ENCODE measurements around the gene TPI1. TPM values are rescaled to one million over a fixed set of nuclear protein-coding genes. Genes with fewer than 3 reads are reported as not detected.
A peak's percentile ranks its signal among the peaks of the same experiment; 100 is the strongest.

TPI1 gene
- total RNA-seq (1,287 TPM), polyA plus RNA-seq (ENCODE audit: insufficient read depth in 1 of 8, insufficient read length in 8 of 8, low replicate concordance in 1 of 8) (1,000 to 10,000 TPM in 1 of 8 donors, 100 to 1,000 TPM in 7; 707 to 1,049 (median 940) TPM)
- long read RNA-seq, donor 1, transcript TPI1-201 (7 exons, 1,763 nt) = major isoform, 228 of 270 reads
- long read RNA-seq, donor 1, partial matches to known transcripts = 29 of 270 reads
- long read RNA-seq, donor 1, other reads (novel, unspliced or antisense) = 10 of 270 reads
- long read RNA-seq, donor 2, transcript TPI1-201 (7 exons, 1,763 nt) = major isoform, 71 of 78 reads
- long read RNA-seq, donor 2, partial matches to known transcripts = 0 of 78 reads
- long read RNA-seq, donor 2, other reads (novel, unspliced or antisense) = 6 of 78 reads
- long read RNA-seq, donor 3, transcript TPI1-204 (2 exons, 427 nt) = minor isoform, 8 of 1,015 reads
- long read RNA-seq, donor 3, transcript TPI1-201 (7 exons, 1,763 nt) = major isoform, 774 of 1,015 reads
- long read RNA-seq, donor 3, partial matches to known transcripts = 174 of 1,015 reads
- long read RNA-seq, donor 3, other reads (novel, unspliced or antisense) = 57 of 1,015 reads
- long read RNA-seq, donor 4, transcript TPI1-201 (7 exons, 1,763 nt) = major isoform, 420 of 477 reads
- long read RNA-seq, donor 4, partial matches to known transcripts = 26 of 477 reads
- long read RNA-seq, donor 4, other reads (novel, unspliced or antisense) = 27 of 477 reads
- long read RNA-seq, donor 5, transcript TPI1-201 (7 exons, 1,763 nt) = major isoform, 756 of 1,064 reads
- long read RNA-seq, donor 5, transcript TPI1-204 (2 exons, 427 nt) = minor isoform, 10 of 1,064 reads
- long read RNA-seq, donor 5, partial matches to known transcripts = 252 of 1,064 reads
- long read RNA-seq, donor 5, other reads (novel, unspliced or antisense) = 43 of 1,064 reads
- long read RNA-seq, donor 6, transcript TPI1-201 (7 exons, 1,763 nt) = major isoform, 1,134 of 1,551 reads
- long read RNA-seq, donor 6, transcript TPI1-204 (2 exons, 427 nt) = minor isoform, 9 of 1,551 reads
- long read RNA-seq, donor 6, partial matches to known transcripts = 318 of 1,551 reads
- long read RNA-seq, donor 6, other reads (novel, unspliced or antisense) = 87 of 1,551 reads
- long read RNA-seq, donor 7, transcript TPI1-201 (7 exons, 1,763 nt) = major isoform, 549 of 755 reads
- long read RNA-seq, donor 7, partial matches to known transcripts = 163 of 755 reads
- long read RNA-seq, donor 7, other reads (novel, unspliced or antisense) = 38 of 755 reads
- long read RNA-seq, donor 8, transcript TPI1-201 (7 exons, 1,763 nt) = major isoform, 409 of 607 reads
- long read RNA-seq, donor 8, partial matches to known transcripts = 175 of 607 reads
- long read RNA-seq, donor 8, other reads (novel, unspliced or antisense) = 18 of 607 reads
- long read RNA-seq, donor 9, transcript TPI1-204 (2 exons, 427 nt) = minor isoform, 5 of 613 reads
- long read RNA-seq, donor 9, transcript TPI1-201 (7 exons, 1,763 nt) = major isoform, 411 of 613 reads
- long read RNA-seq, donor 9, partial matches to known transcripts = 150 of 613 reads
- long read RNA-seq, donor 9, other reads (novel, unspliced or antisense) = 45 of 613 reads
- long read RNA-seq, donor 10, transcript TPI1-204 (2 exons, 427 nt) = minor isoform, 6 of 862 reads
- long read RNA-seq, donor 10, transcript TPI1-201 (7 exons, 1,763 nt) = major isoform, 728 of 862 reads
- long read RNA-seq, donor 10, partial matches to known transcripts = 59 of 862 reads
- long read RNA-seq, donor 10, other reads (novel, unspliced or antisense) = 65 of 862 reads
- long read RNA-seq, donor 11, transcript TPI1-201 (7 exons, 1,763 nt) = major isoform, 530 of 744 reads
- long read RNA-seq, donor 11, transcript TPI1-204 (2 exons, 427 nt) = minor isoform, 5 of 744 reads
- long read RNA-seq, donor 11, partial matches to known transcripts = 168 of 744 reads
- long read RNA-seq, donor 11, other reads (novel, unspliced or antisense) = 40 of 744 reads

- H3K4me3 ChIP-seq (ENCODE audit: low read length) = peak within 1 kb of the TSS; percentile 85
- peak within 1 kb of the TSS; percentile 93 for H3K27ac ChIP-seq (ENCODE audit: low read length)
- no peaks in the 10 kb centered on the region for H3K9me3 ChIP-seq (replicated peaks; ENCODE audit: control insufficient read depth, low read depth, low read length)
- H3K4me1 ChIP-seq (ENCODE audit: control insufficient read depth, insufficient read depth, low read length) = peaks cover 47% of the 10 kb centered on the region
- DNase-seq = peak; percentile 91
- no peaks in the 10 kb centered on the region for H3K27me3 ChIP-seq (ENCODE audit: control insufficient read depth, insufficient read depth, low read length)
- H3K36me3 ChIP-seq (ENCODE audit: control insufficient read depth, insufficient read depth, low read length) = peaks cover 68% of the 10 kb centered on the region
- WGBS (ENCODE audit: insufficient coverage) = under 1% methylated on average over 83 of the region's 86 CpGs
Observed at GRCh38 chr12:6867413-6868210, at the start of gene TPI1. TSS of gene TPI1 (plus strand) at chr12:6867531. CDS start at chr12:6867567, 36 bp downstream.

- H3K4me3 ChIP-seq (ENCODE audit: low read length) = no peak overlapping the region
- H3K27me3 ChIP-seq (ENCODE audit: control insufficient read depth, insufficient read depth, low read length) = peaks cover 2% of the 10 kb centered on the region
- no peak overlapping the region for H3K27ac ChIP-seq (ENCODE audit: low read length)
- no peaks in the 10 kb centered on the region for H3K9me3 ChIP-seq (replicated peaks; ENCODE audit: control insufficient read depth, low read depth, low read length)
- H3K4me1 ChIP-seq (ENCODE audit: control insufficient read depth, insufficient read depth, low read length) = peaks cover 33% of the 10 kb centered on the region
- 78% methylated on average over 19 of the region's 20 CpGs for WGBS (ENCODE audit: insufficient coverage)
- DNase-seq = no peak
- no peaks in the 10 kb centered on the region for H3K36me3 ChIP-seq (ENCODE audit: control insufficient read depth, insufficient read depth, low read length)
Observed at GRCh38 chr12:6817662-6818157, 49.6 kb upstream of the TPI1 start.

GRCh38 chr12:6818222-6818621 is 49.1 kb upstream of the TPI1 start:
- peaks cover 36% of the 10 kb centered on the region for H3K4me1 ChIP-seq (ENCODE audit: control insufficient read depth, insufficient read depth, low read length)
- no peak for DNase-seq
- 50% methylated on average over 6 of the region's 10 CpGs for WGBS (ENCODE audit: insufficient coverage)

GRCh38 chr12:6818645-6819044 is 48.7 kb upstream of the TPI1 start:
- no peaks in the 10 kb centered on the region for H3K9me3 ChIP-seq (replicated peaks; ENCODE audit: control insufficient read depth, low read depth, low read length)
- peaks cover 40% of the 10 kb centered on the region for H3K4me1 ChIP-seq (ENCODE audit: control insufficient read depth, insufficient read depth, low read length)
- no peak for DNase-seq
- no peak overlapping the region for H3K27ac ChIP-seq (ENCODE audit: low read length)
- no CpG with 5 or more reads among the region's 5 CpGs for WGBS (ENCODE audit: insufficient coverage)
- no peak overlapping the region for H3K4me3 ChIP-seq (ENCODE audit: low read length)
- no peaks in the 10 kb centered on the region for H3K36me3 ChIP-seq (ENCODE audit: control insufficient read depth, insufficient read depth, low read length)
- H3K27me3 ChIP-seq (ENCODE audit: control insufficient read depth, insufficient read depth, low read length) = peaks cover 4% of the 10 kb centered on the region

More at GRCh38 chr12:6818222-6818621, 49.1 kb upstream of the TPI1 start:
- Histone ChIP-seq H3K27ac (ENCODE audit: low read length) (no peak overlapping the region), H3K27me3 (ENCODE audit: control insufficient read depth, insufficient read depth, low read length) (peaks cover 2% of the 10 kb centered on the region), H3K9me3 (replicated peaks; ENCODE audit: control insufficient read depth, low read depth, low read length) (no peaks in the 10 kb centered on the region), H3K4me3 (ENCODE audit: low read length) (no peak overlapping the region), H3K36me3 (ENCODE audit: control insufficient read depth, insufficient read depth, low read length) (no peaks in the 10 kb centered on the region)

- H3K27ac ChIP-seq (ENCODE audit: low read length) = peak overlapping the region; percentile 6
Observed at GRCh38 chr12:6819106-6820030, 48.0 kb upstream of the TPI1 start.

GRCh38 chr12:6820166-6820565 is 47.2 kb upstream of the TPI1 start:
- H3K4me3 ChIP-seq (ENCODE audit: low read length) = no peak overlapping the region
- WGBS (ENCODE audit: insufficient coverage) = 71% methylated on average over 4 of the region's 5 CpGs
- DNase-seq = no peak
- peaks cover 43% of the 10 kb centered on the region for H3K4me1 ChIP-seq (ENCODE audit: control insufficient read depth, insufficient read depth, low read length)
- H3K9me3 ChIP-seq (replicated peaks; ENCODE audit: control insufficient read depth, low read depth, low read length) = no peaks in the 10 kb centered on the region
- no peaks in the 10 kb centered on the region for H3K36me3 ChIP-seq (ENCODE audit: control insufficient read depth, insufficient read depth, low read length)
- H3K27ac ChIP-seq (ENCODE audit: low read length) = no peak overlapping the region
- H3K27me3 ChIP-seq (ENCODE audit: control insufficient read depth, insufficient read depth, low read length) = peaks cover 3% of the 10 kb centered on the region

More at GRCh38 chr12:6819106-6820030, 48.0 kb upstream of the TPI1 start:
- WGBS (ENCODE audit: insufficient coverage) = 45% methylated on average over 12 of the region's 13 CpGs
- H3K4me1 ChIP-seq (ENCODE audit: control insufficient read depth, insufficient read depth, low read length) = peaks cover 40% of the 10 kb centered on the region
- H3K27me3 ChIP-seq (ENCODE audit: control insufficient read depth, insufficient read depth, low read length) = peaks cover 4% of the 10 kb centered on the region
- H3K9me3 ChIP-seq (replicated peaks; ENCODE audit: control insufficient read depth, low read depth, low read length) = no peaks in the 10 kb centered on the region
- H3K36me3 ChIP-seq (ENCODE audit: control insufficient read depth, insufficient read depth, low read length) = no peaks in the 10 kb centered on the region
- H3K4me3 ChIP-seq (ENCODE audit: low read length) = no peak overlapping the region
- peak; percentile 16 for DNase-seq

- peak within 1 kb of the TSS; percentile 54 for H3K4me3 ChIP-seq (ENCODE audit: low read length)
- H3K9me3 ChIP-seq (replicated peaks; ENCODE audit: control insufficient read depth, low read depth, low read length) = no peaks in the 10 kb centered on the region
- peaks cover 4% of the 10 kb centered on the region for H3K27me3 ChIP-seq (ENCODE audit: control insufficient read depth, insufficient read depth, low read length)
- no peaks in the 10 kb centered on the region for H3K36me3 ChIP-seq (ENCODE audit: control insufficient read depth, insufficient read depth, low read length)
- 0% methylated on average over 12 of the region's 28 CpGs for WGBS (ENCODE audit: insufficient coverage)
- DNase-seq = peak; percentile 58
- H3K4me1 ChIP-seq (ENCODE audit: control insufficient read depth, insufficient read depth, low read length) = peaks cover 56% of the 10 kb centered on the region
- H3K27ac ChIP-seq (ENCODE audit: low read length) = peak within 1 kb of the TSS; percentile 52
Observed at GRCh38 chr12:6821591-6822425, 45.5 kb upstream of the TPI1 start, which contains the start of gene GPR162. TSS of gene GPR162 (plus strand) at chr12:6821821. CDS start at chr12:6823899, 2,078 bp downstream.

Measured in muscle of leg (tissue), 16 donors.